Measurements from ENCODE around the gene PARP4.
"Not testable (repeated sequence)": the region's sequence is repeated elsewhere in the genome, so short reads cannot be mapped to it uniquely, and the experiment has no call there.

The PARP4 gene

DNA sequence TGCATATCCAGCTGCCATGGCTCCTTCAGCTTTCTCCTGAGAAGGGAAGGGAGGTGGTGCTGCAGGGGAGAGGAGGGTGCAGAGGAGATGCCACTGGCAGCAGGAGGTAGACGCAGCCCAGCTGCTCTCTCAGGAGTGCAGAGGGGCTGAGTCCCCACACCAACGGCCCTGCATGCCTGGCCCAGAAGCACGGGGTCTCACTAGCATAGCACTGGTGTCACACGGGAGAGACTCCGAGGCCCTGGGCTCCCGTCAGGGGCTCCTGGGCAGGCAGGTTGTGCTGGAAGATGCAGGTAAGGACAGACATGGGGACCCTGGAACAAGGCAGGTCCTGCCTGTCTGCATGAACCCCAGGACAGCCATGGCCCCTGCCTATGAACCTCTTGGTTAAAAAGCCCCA lies 123.1 kb downstream of the PARP4 start:
- no peak for DNase-seq (ENCODE audit: low read depth)
- TF ChIP-seq, protein P1, sequence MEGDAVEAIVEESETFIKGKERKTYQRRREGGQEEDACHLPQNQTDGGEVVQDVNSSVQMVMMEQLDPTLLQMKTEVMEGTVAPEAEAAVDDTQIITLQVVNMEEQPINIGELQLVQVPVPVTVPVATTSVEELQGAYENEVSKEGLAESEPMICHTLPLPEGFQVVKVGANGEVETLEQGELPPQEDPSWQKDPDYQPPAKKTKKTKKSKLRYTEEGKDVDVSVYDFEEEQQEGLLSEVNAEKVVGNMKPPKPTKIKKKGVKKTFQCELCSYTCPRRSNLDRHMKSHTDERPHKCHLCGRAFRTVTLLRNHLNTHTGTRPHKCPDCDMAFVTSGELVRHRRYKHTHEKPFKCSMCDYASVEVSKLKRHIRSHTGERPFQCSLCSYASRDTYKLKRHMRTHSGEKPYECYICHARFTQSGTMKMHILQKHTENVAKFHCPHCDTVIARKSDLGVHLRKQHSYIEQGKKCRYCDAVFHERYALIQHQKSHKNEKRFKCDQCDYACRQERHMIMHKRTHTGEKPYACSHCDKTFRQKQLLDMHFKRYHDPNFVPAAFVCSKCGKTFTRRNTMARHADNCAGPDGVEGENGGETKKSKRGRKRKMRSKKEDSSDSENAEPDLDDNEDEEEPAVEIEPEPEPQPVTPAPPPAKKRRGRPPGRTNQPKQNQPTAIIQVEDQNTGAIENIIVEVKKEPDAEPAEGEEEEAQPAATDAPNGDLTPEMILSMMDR (IDR thresholded peaks at IDR 0.05; ENCODE audit: control insufficient read depth, extremely low read depth, insufficient read depth): no peak
- no peak overlapping the region for H3K4me3 ChIP-seq (ENCODE audit: low read depth, low read length)

DNA sequence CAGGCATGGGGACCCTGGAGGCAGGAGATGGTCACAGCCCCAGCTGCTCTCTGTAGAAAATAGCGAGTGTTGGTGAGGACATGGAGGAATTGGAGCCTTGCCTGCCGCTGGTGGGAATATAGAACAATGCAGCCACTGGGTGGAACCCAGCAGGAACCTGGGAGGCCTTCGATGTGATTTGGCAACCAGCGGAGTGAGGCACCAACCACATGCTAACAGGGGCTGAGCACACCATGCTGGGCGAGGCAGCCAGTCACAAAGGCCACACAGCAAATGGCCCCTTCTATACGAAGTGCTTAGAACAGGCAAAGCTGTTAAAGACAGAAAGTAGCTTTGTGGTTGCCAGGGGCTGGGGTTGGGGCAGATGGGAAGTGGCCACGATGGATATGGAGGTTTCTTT lies 123.8 kb downstream of the PARP4 start:
- DNase-seq (ENCODE audit: low read depth); H3K4me3 ChIP-seq (ENCODE audit: low read depth, low read length): not testable (repeated sequence)

DNA sequence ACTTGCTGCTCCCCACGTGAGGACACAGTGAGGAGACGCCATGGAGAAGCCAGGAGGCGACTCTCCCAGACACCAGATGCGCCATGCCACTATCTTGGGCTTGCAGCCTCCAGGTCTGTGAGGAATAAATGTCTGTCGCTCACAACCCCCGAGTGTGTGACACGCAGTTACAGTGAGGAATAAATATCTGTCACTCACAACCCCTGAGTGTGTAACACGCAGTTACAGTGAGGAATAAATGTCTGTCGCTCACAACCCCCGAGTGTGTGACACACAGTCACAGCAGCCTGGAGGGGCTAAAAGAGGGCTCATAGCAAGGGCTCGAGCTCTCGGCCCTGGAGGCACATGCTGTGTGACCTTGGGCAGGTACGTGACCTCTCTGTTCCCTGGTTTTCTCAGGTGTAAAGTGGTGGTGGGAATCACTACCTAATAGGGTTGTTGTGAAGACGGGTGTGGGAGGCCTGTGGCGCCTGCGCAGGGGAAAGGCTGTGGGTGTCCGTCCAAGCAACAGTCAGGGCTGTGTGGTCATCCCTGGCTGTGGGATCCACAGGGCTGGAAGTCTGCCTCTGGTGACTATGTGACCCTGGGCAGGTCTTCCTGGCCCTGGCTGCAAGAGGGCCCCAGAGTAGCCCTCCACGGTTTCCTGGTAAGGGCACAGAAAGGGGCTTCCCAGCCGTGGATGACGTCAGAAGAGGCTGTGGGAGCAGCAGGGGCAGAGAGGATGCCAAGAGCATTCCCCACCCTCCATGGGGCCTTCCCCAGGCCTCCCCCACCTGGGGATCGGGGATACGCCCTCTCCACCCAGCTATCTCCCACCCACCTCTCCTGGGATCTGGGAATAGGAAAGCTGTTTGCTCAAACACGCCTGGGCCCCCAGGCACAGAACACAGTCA lies 125.5 kb downstream of the PARP4 start:
- DNase-seq (ENCODE audit: low read depth): no peak
- no peak overlapping the region for H3K4me3 ChIP-seq (ENCODE audit: low read depth, low read length)
- TF ChIP-seq, protein P1 (IDR thresholded peaks at IDR 0.05; ENCODE audit: control insufficient read depth, extremely low read depth, insufficient read depth): no peak

DNA sequence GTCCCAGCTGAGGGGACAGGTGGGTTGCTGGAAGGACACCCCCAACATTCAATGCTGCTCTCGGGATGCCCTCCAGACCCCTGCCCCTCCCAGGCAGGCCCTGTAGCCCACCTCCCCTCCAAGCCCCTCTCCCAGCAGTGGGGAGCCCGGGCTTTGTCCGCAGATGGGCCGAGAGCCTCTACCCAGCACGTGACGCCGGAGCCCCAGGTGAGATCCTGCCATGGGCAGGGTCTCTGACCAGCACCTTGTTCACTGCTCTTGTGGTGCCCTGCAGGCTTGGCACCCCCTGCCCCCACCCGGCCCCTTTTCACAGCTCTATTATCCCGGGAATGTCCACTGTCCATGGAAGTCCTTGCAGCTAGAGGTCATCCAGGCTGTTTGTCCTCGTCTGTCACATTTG lies 126.7 kb downstream of the PARP4 start:
- TF ChIP-seq, protein P1 (IDR thresholded peaks at IDR 0.05; ENCODE audit: control insufficient read depth, extremely low read depth, insufficient read depth): no peak
- DNase-seq (ENCODE audit: low read depth): no peak
- H3K4me3 ChIP-seq (ENCODE audit: low read depth, low read length): no peak overlapping the region

DNA sequence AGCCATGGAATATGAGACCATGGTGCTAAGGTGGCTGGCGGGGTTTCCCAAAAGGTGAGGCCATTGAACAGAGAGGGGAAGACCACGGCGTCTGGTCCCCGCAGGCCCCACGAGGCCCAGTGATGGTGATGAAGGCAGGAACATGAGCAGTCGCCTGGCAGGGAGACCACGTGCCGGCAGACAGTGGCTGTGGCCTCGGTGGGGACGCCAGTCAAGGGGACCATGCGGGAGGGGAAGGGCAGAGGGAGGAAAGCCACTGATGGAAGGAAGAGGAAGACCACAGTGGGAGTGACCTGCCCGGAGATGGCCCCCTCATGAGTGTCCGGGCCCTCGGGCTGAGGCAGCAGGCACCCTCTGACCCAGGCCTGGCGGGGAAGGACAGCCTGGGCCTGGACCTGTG lies 127.6 kb downstream of the PARP4 start:
- DNase-seq (ENCODE audit: low read depth); H3K4me3 ChIP-seq (ENCODE audit: low read depth, low read length): not testable (repeated sequence)

DNA sequence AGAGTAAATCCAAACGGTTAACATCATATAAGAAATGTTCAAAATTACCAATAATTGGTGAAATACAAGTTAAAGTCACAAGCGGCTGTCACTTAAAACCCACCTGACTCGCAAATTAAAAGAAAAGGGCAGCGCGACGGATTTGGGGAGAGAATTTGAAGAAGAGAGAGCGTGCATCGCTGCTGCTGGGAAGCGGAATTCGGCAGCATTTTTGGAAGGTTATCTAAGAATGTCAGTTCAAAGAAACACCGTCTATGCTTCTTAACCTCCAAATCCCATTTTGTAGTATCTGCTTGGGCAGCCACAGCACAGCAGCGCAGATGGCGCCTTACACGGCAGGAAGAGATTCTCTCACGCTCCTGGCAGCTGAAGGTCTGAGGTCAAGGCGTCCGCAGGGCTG lies 128.5 kb downstream of the PARP4 start:
- not testable (repeated sequence) for H3K4me3 ChIP-seq (ENCODE audit: low read depth, low read length); DNase-seq (ENCODE audit: low read depth)

DNA sequence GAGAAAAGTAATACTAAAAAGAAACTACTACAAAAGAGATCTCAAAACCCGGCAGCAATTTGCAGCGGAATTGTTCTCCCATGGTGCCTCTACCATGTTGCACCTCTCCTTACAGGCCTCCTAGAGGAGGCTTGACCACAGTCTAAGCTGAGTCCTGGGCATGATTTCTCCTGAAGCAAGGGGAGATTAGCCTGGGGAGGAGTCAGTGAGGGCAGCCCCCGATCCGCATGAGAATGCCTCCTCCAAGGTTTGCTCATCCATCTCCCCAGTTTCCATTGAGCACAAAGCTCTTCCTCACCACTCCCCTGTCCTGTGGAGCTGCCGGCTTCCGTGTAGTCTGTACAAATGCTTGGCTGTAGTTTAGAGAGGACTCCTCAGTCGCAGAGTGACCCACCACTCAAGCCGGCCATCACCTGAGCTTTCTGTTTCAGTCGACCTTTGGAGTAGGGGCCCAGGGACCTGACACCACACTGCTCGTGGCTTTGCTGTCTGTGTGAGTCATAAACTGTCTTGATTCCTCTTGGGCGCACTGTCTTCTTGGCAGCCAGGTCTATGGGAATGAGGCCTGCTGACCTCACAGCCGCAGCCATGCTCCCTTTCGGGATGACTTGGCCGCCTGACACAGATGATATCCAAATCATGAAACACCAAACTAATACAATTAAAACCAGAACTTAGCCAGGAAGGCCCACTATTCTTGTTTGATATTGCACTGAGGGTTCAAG lies 130.9 kb downstream of the PARP4 start:
- no peak for DNase-seq (ENCODE audit: low read depth)
- no peak overlapping the region for H3K4me3 ChIP-seq (ENCODE audit: low read depth, low read length)
- TF ChIP-seq, protein P1 (IDR thresholded peaks at IDR 0.05; ENCODE audit: control insufficient read depth, extremely low read depth, insufficient read depth): no peak

DNA sequence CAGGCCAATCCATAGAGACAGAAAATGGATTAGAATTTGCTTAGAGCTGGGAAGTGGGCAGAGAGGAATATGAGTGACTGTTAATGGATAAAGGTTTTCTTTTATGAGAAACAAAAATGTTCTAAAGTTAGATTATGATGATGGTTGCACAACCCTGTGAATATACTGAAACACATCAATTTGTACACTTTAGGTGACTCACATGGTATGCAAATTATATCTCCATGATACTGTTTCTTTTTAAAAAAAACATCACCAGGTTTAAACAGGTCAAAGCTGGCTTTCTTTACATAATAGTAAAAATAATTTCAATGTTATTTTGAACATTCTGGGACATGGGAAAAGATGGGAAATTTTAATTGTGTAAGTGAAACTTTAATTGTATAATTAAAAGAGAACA lies 131.7 kb downstream of the PARP4 start:
- DNase-seq (ENCODE audit: low read depth); H3K4me3 ChIP-seq (ENCODE audit: low read depth, low read length): not testable (repeated sequence)

DNA sequence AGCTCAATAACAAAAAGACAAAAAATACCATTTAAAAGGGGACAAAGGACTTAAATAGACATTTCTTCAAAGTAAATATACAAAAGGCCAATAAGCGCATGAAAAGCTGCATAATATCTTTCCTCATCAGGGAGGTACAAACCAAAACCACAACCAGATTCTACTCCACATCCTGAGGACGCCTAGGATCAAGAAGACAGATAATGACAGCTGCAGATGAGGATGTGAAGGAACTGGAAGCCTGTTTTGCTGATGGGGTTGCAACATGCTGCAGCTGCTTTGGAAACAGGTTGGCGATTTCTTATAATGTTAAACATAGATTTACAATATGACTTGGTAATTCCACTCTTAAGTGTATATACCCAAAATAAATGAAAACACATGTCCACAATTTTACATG lies 132.4 kb downstream of the PARP4 start:
- not testable (repeated sequence) for H3K4me3 ChIP-seq (ENCODE audit: low read depth, low read length); DNase-seq (ENCODE audit: low read depth)

DNA sequence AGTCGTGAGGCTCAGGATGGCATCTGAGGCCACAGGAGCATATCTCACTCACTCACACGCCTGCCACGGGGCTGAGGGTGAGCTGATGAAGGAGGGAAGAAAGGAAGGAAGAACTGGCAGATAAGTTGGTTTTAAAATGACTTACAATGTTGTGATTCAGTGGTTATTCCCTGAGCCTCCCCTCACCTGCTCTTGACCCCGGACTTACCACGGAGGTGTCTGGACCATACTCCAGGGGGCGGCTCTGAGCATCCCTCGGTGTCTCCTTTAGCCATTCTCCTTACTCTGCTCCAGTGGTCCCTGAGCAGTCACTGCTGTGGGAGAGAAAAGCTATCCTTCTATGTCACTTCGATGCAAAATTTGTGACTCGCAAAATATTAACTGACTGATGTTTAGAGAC lies 141.3 kb downstream of the PARP4 start:
- not testable (repeated sequence) for H3K4me3 ChIP-seq (ENCODE audit: low read depth, low read length); DNase-seq (ENCODE audit: low read depth)

Measured in LNCaP clone FGC (cell line).